ENCODE measurements around the gene CARD11. TPM values are rescaled to one million over a fixed set of nuclear protein-coding genes. Genes with fewer than 3 reads are reported as not detected.
"Not testable (repeated sequence)": the region's sequence is repeated elsewhere in the genome, so short reads cannot be mapped to it uniquely, and the experiment has no call there.

CARD11 gene
- total RNA-seq, 4 donors from 2014 or later, result 3.1 to 53.6 (median 5.9) TPM

- Histone ChIP-seq H3K9me3 (peaks cover 0 to 5% (median 0%) of the 10 kb centered on the region in 4 donors), H3K4me1 (no peaks in the 10 kb centered on the region), H3K36me3 (no peaks in the 10 kb centered on the region), H3K4me3 (no peak overlapping the region), H3K27ac (peak overlapping the region in 1 of 4 donors; percentile 31), H3K27me3 (no peaks in the 10 kb centered on the region)
- peak in 1 of 3 donors; percentile 52 for DNase-seq
- no peak for TF ChIP-seq POLR2A (IDR thresholded peaks at IDR 0.05)
- TF ChIP-seq, protein P1, sequence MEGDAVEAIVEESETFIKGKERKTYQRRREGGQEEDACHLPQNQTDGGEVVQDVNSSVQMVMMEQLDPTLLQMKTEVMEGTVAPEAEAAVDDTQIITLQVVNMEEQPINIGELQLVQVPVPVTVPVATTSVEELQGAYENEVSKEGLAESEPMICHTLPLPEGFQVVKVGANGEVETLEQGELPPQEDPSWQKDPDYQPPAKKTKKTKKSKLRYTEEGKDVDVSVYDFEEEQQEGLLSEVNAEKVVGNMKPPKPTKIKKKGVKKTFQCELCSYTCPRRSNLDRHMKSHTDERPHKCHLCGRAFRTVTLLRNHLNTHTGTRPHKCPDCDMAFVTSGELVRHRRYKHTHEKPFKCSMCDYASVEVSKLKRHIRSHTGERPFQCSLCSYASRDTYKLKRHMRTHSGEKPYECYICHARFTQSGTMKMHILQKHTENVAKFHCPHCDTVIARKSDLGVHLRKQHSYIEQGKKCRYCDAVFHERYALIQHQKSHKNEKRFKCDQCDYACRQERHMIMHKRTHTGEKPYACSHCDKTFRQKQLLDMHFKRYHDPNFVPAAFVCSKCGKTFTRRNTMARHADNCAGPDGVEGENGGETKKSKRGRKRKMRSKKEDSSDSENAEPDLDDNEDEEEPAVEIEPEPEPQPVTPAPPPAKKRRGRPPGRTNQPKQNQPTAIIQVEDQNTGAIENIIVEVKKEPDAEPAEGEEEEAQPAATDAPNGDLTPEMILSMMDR (IDR thresholded peaks at IDR 0.05), result no peak
Measured at GRCh38 chr7:3028071-3028757, 15.5 kb downstream of the CARD11 start.

GRCh38 chr7:3027005-3027845 lies 16.4 kb downstream of the CARD11 start:
- no peak overlapping the region for H3K4me3 ChIP-seq
- no peaks in the 10 kb centered on the region for H3K27me3 ChIP-seq
- no peaks in the 10 kb centered on the region for H3K36me3 ChIP-seq
- no peak for TF ChIP-seq POLR2A (IDR thresholded peaks at IDR 0.05)
- TF ChIP-seq, protein P1 (IDR thresholded peaks at IDR 0.05), result no peak
- peak in 1 of 3 donors; percentile 38 for DNase-seq
- no peaks in the 10 kb centered on the region for H3K4me1 ChIP-seq
- H3K27ac ChIP-seq, result no peak overlapping the region
- H3K9me3 ChIP-seq, result peaks cover 0 to 5% (median 0%) of the 10 kb centered on the region in 4 donors

GRCh38 chr7:3025616-3026015 lies 18.1 kb downstream of the CARD11 start:
- Histone ChIP-seq H3K4me3 (no peak overlapping the region), H3K27me3 (no peaks in the 10 kb centered on the region), H3K27ac (no peak overlapping the region), H3K9me3 (peaks cover 0 to 5% (median 0%) of the 10 kb centered on the region in 4 donors), H3K4me1 (no peaks in the 10 kb centered on the region), H3K36me3 (no peaks in the 10 kb centered on the region)
- TF ChIP-seq, protein P1 (IDR thresholded peaks at IDR 0.05), result no peak
- TF ChIP-seq POLR2A (IDR thresholded peaks at IDR 0.05), result no peak
- no peak for DNase-seq

GRCh38 chr7:3021825-3022224 lies 21.8 kb downstream of the CARD11 start:
- no peaks in the 10 kb centered on the region for H3K4me1 ChIP-seq
- no peaks in the 10 kb centered on the region for H3K27me3 ChIP-seq
- no peak overlapping the region for H3K27ac ChIP-seq
- H3K36me3 ChIP-seq, result no peaks in the 10 kb centered on the region
- no peak for TF ChIP-seq POLR2A (IDR thresholded peaks at IDR 0.05)
- TF ChIP-seq, protein P1 (IDR thresholded peaks at IDR 0.05), result no peak
- H3K9me3 ChIP-seq, result peaks cover 0 to 5% (median 0%) of the 10 kb centered on the region in 4 donors
- no peak overlapping the region for H3K4me3 ChIP-seq
- DNase-seq, result no peak

DNA sequence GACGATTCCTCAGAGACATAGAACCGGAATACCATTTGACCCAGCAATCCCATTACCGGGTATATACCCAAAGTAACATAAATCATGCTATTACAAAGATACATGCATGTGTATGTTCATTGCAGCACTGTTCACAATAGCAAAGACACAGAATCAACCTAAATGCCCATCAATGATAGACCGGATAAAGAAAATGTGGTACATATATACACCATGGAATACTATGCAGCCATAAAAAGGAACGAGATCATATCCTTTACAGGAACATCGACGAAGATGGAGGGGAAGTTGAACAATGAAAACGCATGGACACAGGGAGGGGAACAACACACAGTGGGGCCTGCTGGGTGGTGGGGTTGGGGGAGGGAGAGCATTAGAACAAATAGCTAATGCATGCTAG lies 22.4 kb downstream of the CARD11 start:
- H3K4me1 ChIP-seq, H3K27me3 ChIP-seq, H3K27ac ChIP-seq, H3K4me3 ChIP-seq, H3K9me3 ChIP-seq, H3K36me3 ChIP-seq: not testable (repeated sequence)
- peak in 1 of 3 donors; percentile 9 for DNase-seq

DNA sequence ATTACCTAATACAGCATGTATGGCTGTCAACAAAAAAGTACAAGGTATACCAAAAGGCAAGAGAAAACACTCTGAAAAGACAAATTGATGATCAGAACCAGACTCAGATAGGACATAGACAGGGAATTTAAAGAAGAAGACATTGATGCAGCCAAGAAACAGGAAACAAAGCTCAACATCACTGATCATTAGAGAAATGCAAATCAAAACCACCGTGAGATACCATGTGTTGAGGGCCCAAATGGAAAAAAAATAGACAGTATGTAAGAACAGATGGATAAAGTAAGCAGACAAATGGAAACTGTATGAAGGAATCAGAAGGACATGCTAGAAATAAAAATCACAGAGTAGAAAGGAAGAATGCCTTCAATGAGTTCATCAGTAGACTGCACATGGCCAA lies 23.3 kb downstream of the CARD11 start:
- Histone ChIP-seq H3K4me3 (no peak overlapping the region), H3K4me1 (no peaks in the 10 kb centered on the region), H3K27ac (no peak overlapping the region), H3K36me3 (no peaks in the 10 kb centered on the region), H3K9me3 (no peaks in the 10 kb centered on the region), H3K27me3 (no peaks in the 10 kb centered on the region)
- TF ChIP-seq, protein P1 (IDR thresholded peaks at IDR 0.05), result no peak
- no peak for TF ChIP-seq POLR2A (IDR thresholded peaks at IDR 0.05)
- no peak for DNase-seq
